HUES64 (cell line): ENCODE results near the gene PAX9.
"Not testable (repeated sequence)": the region's sequence is repeated elsewhere in the genome, so short reads cannot be mapped to it uniquely, and the experiment has no call there.

Experiments
- H3K27ac ChIP-seq: 2 replicates; pipeline ENCODE4 v1.7.0; 2013; ENCODE audit warnings: low read depth, low read length, inconsistent platforms
- H3K27me3 ChIP-seq: 2 replicates; pipeline ENCODE4 v1.6.1; 2013; ENCODE audit warnings: mild to moderate bottlenecking, low read length; ENCODE audit not compliant: insufficient read depth
- H3K36me3 ChIP-seq: 2 replicates; pipeline ENCODE4 v1.6.1; 2013; ENCODE audit warnings: mild to moderate bottlenecking, low read length; ENCODE audit not compliant: insufficient read depth
- H3K4me1 ChIP-seq: 2 replicates; pipeline ENCODE4 v1.6.1; 2013; ENCODE audit warnings: mild to moderate bottlenecking, low read length, moderate library complexity; ENCODE audit not compliant: insufficient read depth
- H3K4me3 ChIP-seq: 2 replicates; pipeline ENCODE4 v1.5.1; 2013; ENCODE audit warnings: mild to moderate bottlenecking, low read length, moderate library complexity
- H3K9ac ChIP-seq: 2 replicates; pipeline ENCODE4 v1.6.1; 2013; ENCODE audit warnings: mild to moderate bottlenecking, low read depth, low read length
- H3K9me3 ChIP-seq: 2 replicates; pipeline ENCODE4 v1.6.1; 2013; ENCODE audit warnings: low read depth, low read length; ENCODE audit not compliant: insufficient read depth
- WGBS: fragments of 150-250, 120-280 bp; methylation state at CpG from one replicate; pipeline ENCODE4 v1.1.7; 2013; ENCODE audit warnings: missing lambda C conversion rate; 5-methylcytosine and 5-hydroxymethylcytosine counted together

Gene PAX9

GRCh38 chr14:36682338-36682737, 20.7 kb downstream of the PAX9 start:
- Histone ChIP-seq H3K4me1 (peaks cover 18% of the 10 kb centered on the region), H3K36me3 (no peaks in the 10 kb centered on the region), H3K27ac (no peak overlapping the region), H3K9ac (no peak overlapping the region), H3K4me3 (no peak overlapping the region), H3K9me3 (no peaks in the 10 kb centered on the region), H3K27me3 (peaks cover 2% of the 10 kb centered on the region; the same call in 1 of the 2 replicates)
- WGBS, result 91% methylated on average over 4 of the region's 4 CpGs

- Histone ChIP-seq H3K27me3 (no peaks in the 10 kb centered on the region), H3K27ac (no peak overlapping the region), H3K36me3 (no peaks in the 10 kb centered on the region), H3K9me3 (no peaks in the 10 kb centered on the region), H3K4me3 (no peak overlapping the region), H3K4me1 (peaks cover 17% of the 10 kb centered on the region), H3K9ac (no peak overlapping the region)
- WGBS, result 72% methylated on average over 9 of the region's 9 CpGs
Observed at GRCh38 chr14:36683083-36683724, 21.5 kb downstream of the PAX9 start.

- Histone ChIP-seq H3K27ac (no peak overlapping the region), H3K9ac (no peak overlapping the region), H3K27me3 (no peaks in the 10 kb centered on the region), H3K36me3 (no peaks in the 10 kb centered on the region), H3K4me3 (no peak overlapping the region), H3K4me1 (peaks cover 17% of the 10 kb centered on the region), H3K9me3 (no peaks in the 10 kb centered on the region)
- WGBS, result 94% methylated on average over 3 of the region's 3 CpGs
Observed at GRCh38 chr14:36684946-36685345, 23.3 kb downstream of the PAX9 start.

- Histone ChIP-seq H3K4me3 (no peak overlapping the region), H3K9ac (no peak overlapping the region), H3K27ac (no peak overlapping the region), H3K4me1 (no peaks in the 10 kb centered on the region), H3K27me3 (no peaks in the 10 kb centered on the region), H3K9me3 (no peaks in the 10 kb centered on the region), H3K36me3 (no peaks in the 10 kb centered on the region)
- 53% methylated on average over 1 of the region's 1 CpG for WGBS
Observed at GRCh38 chr14:36690311-36691040, 28.8 kb downstream of the PAX9 start.

- 65% methylated on average over 7 of the region's 7 CpGs for WGBS
- H3K27ac ChIP-seq, H3K36me3 ChIP-seq: not testable (repeated sequence)
Observed at GRCh38 chr14:36699420-36699819, 37.8 kb downstream of the PAX9 start.

GRCh38 chr14:36700651-36701050, 39.0 kb downstream of the PAX9 start:
- no peaks in the 10 kb centered on the region for H3K27me3 ChIP-seq
- H3K4me1 ChIP-seq, result peaks cover 9% of the 10 kb centered on the region
- no peak overlapping the region for H3K4me3 ChIP-seq
- WGBS, result 98% methylated on average over 1 of the region's 1 CpG
- no peak overlapping the region for H3K27ac ChIP-seq
- H3K36me3 ChIP-seq, result no peaks in the 10 kb centered on the region
- H3K9ac ChIP-seq, result no peak overlapping the region
- no peaks in the 10 kb centered on the region for H3K9me3 ChIP-seq

More at GRCh38 chr14:36699420-36699819, 37.8 kb downstream of the PAX9 start:
- not testable (repeated sequence) for H3K4me1 ChIP-seq, H3K27me3 ChIP-seq, H3K4me3 ChIP-seq, H3K9ac ChIP-seq, H3K9me3 ChIP-seq

GRCh38 chr14:36701132-36701531, 39.5 kb downstream of the PAX9 start:
- Histone ChIP-seq H3K27me3 (no peaks in the 10 kb centered on the region), H3K36me3 (no peaks in the 10 kb centered on the region), H3K27ac (no peak overlapping the region), H3K9ac (no peak overlapping the region), H3K9me3 (no peaks in the 10 kb centered on the region), H3K4me1 (peaks cover 9% of the 10 kb centered on the region), H3K4me3 (no peak overlapping the region)
- WGBS, result 80% methylated on average over 1 of the region's 1 CpG

GRCh38 chr14:36702474-36702873, 40.8 kb downstream of the PAX9 start:
- Histone ChIP-seq H3K27ac (no peak overlapping the region), H3K27me3 (no peaks in the 10 kb centered on the region), H3K9me3 (no peaks in the 10 kb centered on the region), H3K4me1 (peaks cover 9% of the 10 kb centered on the region), H3K36me3 (no peaks in the 10 kb centered on the region), H3K9ac (no peak overlapping the region), H3K4me3 (no peak overlapping the region)
- no CpG with 5 or more reads among the region's 2 CpGs for WGBS

GRCh38 chr14:36707570-36707969, 45.9 kb downstream of the PAX9 start:
- Histone ChIP-seq H3K9ac (no peak overlapping the region), H3K36me3 (no peaks in the 10 kb centered on the region)

GRCh38 chr14:36713960-36714703, 52.5 kb downstream of the PAX9 start:
- no peaks in the 10 kb centered on the region for H3K9me3 ChIP-seq
- H3K4me1 ChIP-seq, result peaks cover 12% of the 10 kb centered on the region
- no peaks in the 10 kb centered on the region for H3K36me3 ChIP-seq
- no peak overlapping the region for H3K9ac ChIP-seq
- H3K27me3 ChIP-seq, result no peaks in the 10 kb centered on the region
- H3K27ac ChIP-seq, result no peak overlapping the region
- no peak overlapping the region for H3K4me3 ChIP-seq
- 83% methylated on average over 3 of the region's 4 CpGs for WGBS

More at GRCh38 chr14:36707570-36707969, 45.9 kb downstream of the PAX9 start:
- H3K9me3 ChIP-seq, result no peaks in the 10 kb centered on the region
- H3K27ac ChIP-seq, result no peak overlapping the region
- H3K27me3 ChIP-seq, result no peaks in the 10 kb centered on the region
- no peak overlapping the region for H3K4me3 ChIP-seq
- H3K4me1 ChIP-seq, result no peaks in the 10 kb centered on the region

GRCh38 chr14:36716614-36717184, 55.0 kb downstream of the PAX9 start:
- 89% methylated on average over 7 of the region's 7 CpGs for WGBS
- Histone ChIP-seq H3K4me1 (peaks cover 12% of the 10 kb centered on the region), H3K27ac (no peak overlapping the region), H3K27me3 (no peaks in the 10 kb centered on the region), H3K36me3 (no peaks in the 10 kb centered on the region), H3K9ac (no peak overlapping the region), H3K9me3 (no peaks in the 10 kb centered on the region), H3K4me3 (no peak overlapping the region)
